ENCODE results near the gene SYTL2. TPM values are rescaled to one million over a fixed set of nuclear protein-coding genes. Genes with fewer than 3 reads are reported as not detected.

The SYTL2 gene
- polyA plus RNA-seq, 1 donor from 2014 or later = 2.3 TPM

GRCh38 chr11:85682330-85683305 is 128.3 kb downstream of the SYTL2 start:
- Histone ChIP-seq H3K9ac (ENCODE audit: low read length) (no peak overlapping the region), H3K79me2 (replicated peaks; ENCODE audit: insufficient read depth, low read length) (no peaks in the 10 kb centered on the region), H2AFZ (ENCODE audit: low read depth, low read length) (no peak overlapping the region), H3K4me3 (ENCODE audit: low read length) (no peak overlapping the region), H3K27me3 (ENCODE audit: insufficient read depth, low read depth, low read length) (no peaks in the 10 kb centered on the region), H3K36me3 (ENCODE audit: insufficient read depth, low read length) (no peaks in the 10 kb centered on the region), H3K9me2 (ENCODE audit: insufficient read depth, low read length) (no peaks in the 10 kb centered on the region), H3F3A (ENCODE audit: insufficient read depth, low read length, poor library complexity, severe bottlenecking) (no peaks in the 10 kb centered on the region), H3K9me3 (ENCODE audit: low read length) (no peaks in the 10 kb centered on the region), H3K4me2 (ENCODE audit: low read length) (no peak overlapping the region), H3K27ac (ENCODE audit: low read length) (no peak overlapping the region), H4K20me1 (ENCODE audit: insufficient read depth) (no peaks in the 10 kb centered on the region)
- TF ChIP-seq POLR2AphosphoS5 (IDR thresholded peaks at IDR 0.05) (no peak), REST (IDR thresholded peaks at IDR 0.05; ENCODE audit: borderline replicate concordance) (no peak), TAF1 (IDR thresholded peaks at IDR 0.05; ENCODE audit: low read depth) (no peak), EP300 (conservative IDR thresholded peaks at IDR 0.05; ENCODE audit: poor library complexity, severe bottlenecking) (no peak), MXI1 (conservative IDR thresholded peaks at IDR 0.05; ENCODE audit: poor library complexity, severe bottlenecking) (no peak), SMC3 (conservative IDR thresholded peaks at IDR 0.05; ENCODE audit: poor library complexity) (no peak), CTCF (IDR thresholded peaks at IDR 0.05; ENCODE audit: poor library complexity, severe bottlenecking) (no peak), RAD21 (conservative IDR thresholded peaks at IDR 0.05) (no peak), EZH2 (IDR thresholded peaks at IDR 0.05; ENCODE audit: borderline replicate concordance, insufficient read depth, low read length, poor library complexity, severe bottlenecking) (no peak)

- Histone ChIP-seq H3K9me3 (ENCODE audit: low read length) (no peaks in the 10 kb centered on the region), H4K20me1 (ENCODE audit: insufficient read depth) (no peaks in the 10 kb centered on the region), H2AFZ (ENCODE audit: low read depth, low read length) (no peak overlapping the region), H3K27ac (ENCODE audit: low read length) (no peak overlapping the region), H3K36me3 (ENCODE audit: insufficient read depth, low read length) (no peaks in the 10 kb centered on the region), H3K9ac (ENCODE audit: low read length) (no peak overlapping the region), H3K79me2 (replicated peaks; ENCODE audit: insufficient read depth, low read length) (no peaks in the 10 kb centered on the region), H3K4me2 (ENCODE audit: low read length) (no peak overlapping the region), H3K4me3 (ENCODE audit: low read length) (no peak overlapping the region), H3F3A (ENCODE audit: insufficient read depth, low read length, poor library complexity, severe bottlenecking) (no peaks in the 10 kb centered on the region), H3K9me2 (ENCODE audit: insufficient read depth, low read length) (no peaks in the 10 kb centered on the region), H3K27me3 (ENCODE audit: insufficient read depth, low read depth, low read length) (no peaks in the 10 kb centered on the region)
- TF ChIP-seq MXI1 (conservative IDR thresholded peaks at IDR 0.05; ENCODE audit: poor library complexity, severe bottlenecking) (no peak), RAD21 (conservative IDR thresholded peaks at IDR 0.05) (no peak)
These were observed 130.0 kb downstream of the SYTL2 start for GRCh38 chr11:85680897-85681296.

Data from neural cell (in vitro differentiated cells).